Right ventricle myocardium inferior (tissue), 1 donor: Measurements from ENCODE around the gene SHC4. TPM values are rescaled to one million over a fixed set of nuclear protein-coding genes. Genes with fewer than 3 reads are reported as not detected.
"Not testable (repeated sequence)": the region's sequence is repeated elsewhere in the genome, so short reads cannot be mapped to it uniquely, and the experiment has no call there.

Experiments
- ATAC-seq: fragments of 200-7000 bp; cut with Tn5 transposase; one replicate; pipeline ENCODE4 v1.9.1; 2020; ENCODE audit warnings: mild to moderate bottlenecking, moderate library complexity
- DNase-seq: peaks from one replicate; pipeline ENCODE4 v3.0.0; 2021; ENCODE audit errors: missing footprints
- intact Hi-C: fragments of 100-400 bp; cut with DNase I; formaldehyde crosslinking; loops from one replicate; pipeline ENCODE4 v1.11.0; 2022
- total RNA-seq: library from RNA; stranded (reverse); fragmentation: NEBNext Ultra II Directional; extraction: Animal tissue kit (Norgen Biotek cat#: 25700); gene quantifications from one replicate; pipeline ENCODE4 v1.2.1, GENCODE V29; 2021
- donor health status: DM: no; HTN: yes; CAD: no; lungs with severe emphysema.

SHC4 gene
- total RNA-seq, 1 donor from 2014 or later, result 1.5 TPM

DNA sequence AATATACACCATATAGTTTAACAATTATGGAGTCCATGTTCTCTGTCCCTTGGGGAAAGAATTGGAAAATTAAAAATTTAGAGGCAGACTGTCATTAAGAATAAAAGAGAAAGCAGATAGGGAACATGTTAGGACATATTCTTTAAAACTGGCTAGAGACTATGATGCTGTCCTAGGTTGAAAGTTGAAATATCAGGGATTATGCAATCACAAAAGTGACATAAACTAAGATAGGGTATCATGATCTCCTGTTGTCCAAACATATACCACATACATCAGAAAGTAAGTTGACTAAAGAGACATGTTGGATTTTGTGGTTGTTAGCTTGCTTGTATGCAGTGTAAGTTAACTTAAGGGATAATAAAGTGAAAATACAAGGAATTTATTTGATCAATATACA lies 95.7 kb downstream of the SHC4 start:
- no peak for ATAC-seq
- DNase-seq, result no peak
- intact Hi-C loops, result no loop called here

- intact Hi-C loops, result no loop called here
- ATAC-seq (no peak), DNase-seq (no peak)
Measured at GRCh38 chr15:48866141-48866563, 97.6 kb downstream of the SHC4 start.

GRCh38 chr15:48865370-48866079 lies 98.2 kb downstream of the SHC4 start:
- intact Hi-C loops, result no loop called here
- DNase-seq, result no peak
- ATAC-seq, result no peak

DNA sequence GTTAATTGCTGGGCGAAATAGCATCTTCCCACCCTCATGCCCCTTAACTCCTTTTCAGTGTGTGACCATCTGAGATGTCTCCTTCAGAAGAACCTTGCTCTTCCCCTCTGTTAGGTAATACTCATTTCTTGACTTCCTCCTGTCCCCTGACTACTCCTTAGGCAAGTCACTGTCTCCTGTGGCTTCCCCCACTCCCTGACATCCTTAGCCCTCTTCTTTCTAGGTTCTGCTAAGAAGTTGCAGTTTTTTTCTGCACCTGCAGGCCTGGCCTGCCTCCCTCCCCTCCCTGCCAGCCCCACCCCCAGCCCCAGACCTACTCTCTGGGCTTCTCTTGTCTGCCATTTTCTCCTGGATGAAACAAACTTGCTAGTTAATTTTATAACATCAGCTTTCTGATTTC lies 101.0 kb downstream of the SHC4 start:
- DNase-seq (no peak), ATAC-seq (no peak)
- intact Hi-C loops, result loop anchor here (2.0 to 5.0 kb wide), 3 partner anchors 285 to 1282 kb away; partner anchors contain the start of gene FGF7

DNA sequence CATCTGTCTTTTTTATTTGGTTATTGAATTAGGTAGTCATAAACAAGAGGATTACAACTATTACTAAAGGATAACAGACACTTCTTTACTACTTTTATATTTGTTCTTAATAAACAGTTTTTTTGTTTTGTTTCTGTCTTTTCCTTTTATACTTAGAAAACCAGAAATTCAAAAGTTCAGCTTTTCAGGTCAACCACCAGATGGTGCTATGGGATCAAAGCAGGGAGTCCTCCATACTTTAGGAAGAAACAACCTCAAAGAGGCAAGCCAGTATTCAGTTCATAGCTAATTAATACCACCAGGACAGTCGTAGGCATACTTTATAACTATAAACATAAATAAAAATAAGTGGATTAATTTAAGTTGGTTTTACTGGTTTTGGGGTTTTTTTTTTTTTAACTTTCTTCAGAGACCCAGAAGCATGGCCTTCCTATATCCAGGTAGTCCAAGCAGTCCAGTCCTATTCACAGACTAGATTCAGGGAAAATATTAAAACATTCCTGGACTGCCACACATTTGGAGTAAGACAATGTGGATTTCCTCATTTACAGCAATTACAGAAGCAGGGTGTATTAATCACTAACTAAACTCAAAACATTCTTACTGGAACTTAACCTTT lies 101.8 kb downstream of the SHC4 start:
- intact Hi-C loops, result loop anchor here (2.0 to 5.0 kb wide), 3 partner anchors 285 to 1283 kb away; partner anchors contain the start of gene FGF7
- ATAC-seq (peak; percentile 68), DNase-seq (no peak)

- intact Hi-C loops, result loop anchor here (5.0 kb wide), 1 partner anchor 502 kb away; no protein-coding TSS in a partner anchor
Measured at GRCh38 chr15:48859426-48859825, 104.3 kb downstream of the SHC4 start.

GRCh38 chr15:48858401-48858800 lies 105.3 kb downstream of the SHC4 start:
- DNase-seq (no peak), ATAC-seq (no peak)
- intact Hi-C loops, result loop anchor here (5.0 kb wide), 1 partner anchor 501 kb away; no protein-coding TSS in a partner anchor

More at GRCh38 chr15:48859426-48859825, 104.3 kb downstream of the SHC4 start:
- DNase-seq (no peak), ATAC-seq (no peak)

GRCh38 chr15:48856942-48857341 lies 106.8 kb downstream of the SHC4 start:
- no peak for DNase-seq
- intact Hi-C loops, result loop anchor here (5.0 kb wide), 1 partner anchor 500 kb away; no protein-coding TSS in a partner anchor
- no peak for ATAC-seq

- DNase-seq (no peak), ATAC-seq (peak; percentile 91)
- intact Hi-C loops, result loop anchor here (5.0 kb wide), 1 partner anchor 498 kb away; no protein-coding TSS in a partner anchor
Measured at GRCh38 chr15:48855501-48856440, 107.9 kb downstream of the SHC4 start.

- intact Hi-C loops, DNase-seq, ATAC-seq: not testable (repeated sequence)
Measured at GRCh38 chr15:48854434-48854833, 109.3 kb downstream of the SHC4 start.

DNA sequence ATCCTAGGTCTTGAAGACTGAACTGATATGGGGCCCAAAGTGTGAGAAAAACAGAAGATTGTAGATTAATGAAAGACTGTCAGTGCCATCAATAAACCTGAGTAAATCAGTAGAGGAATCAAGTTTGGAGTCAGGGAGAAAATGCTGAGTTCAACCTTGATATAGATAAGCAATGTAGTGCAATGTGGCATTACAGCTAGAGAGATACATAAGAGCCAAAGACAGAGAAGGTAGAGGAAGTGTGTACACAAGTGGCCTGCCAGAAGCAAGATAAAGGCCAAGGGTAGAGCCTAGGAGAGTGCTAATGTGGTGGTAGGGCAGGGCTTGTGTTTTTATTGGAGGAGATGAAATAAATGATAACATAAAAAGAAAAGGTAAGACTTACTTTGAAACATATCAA lies 111.8 kb downstream of the SHC4 start:
- no peak for DNase-seq
- intact Hi-C loops, result no loop called here
- no peak for ATAC-seq

DNA sequence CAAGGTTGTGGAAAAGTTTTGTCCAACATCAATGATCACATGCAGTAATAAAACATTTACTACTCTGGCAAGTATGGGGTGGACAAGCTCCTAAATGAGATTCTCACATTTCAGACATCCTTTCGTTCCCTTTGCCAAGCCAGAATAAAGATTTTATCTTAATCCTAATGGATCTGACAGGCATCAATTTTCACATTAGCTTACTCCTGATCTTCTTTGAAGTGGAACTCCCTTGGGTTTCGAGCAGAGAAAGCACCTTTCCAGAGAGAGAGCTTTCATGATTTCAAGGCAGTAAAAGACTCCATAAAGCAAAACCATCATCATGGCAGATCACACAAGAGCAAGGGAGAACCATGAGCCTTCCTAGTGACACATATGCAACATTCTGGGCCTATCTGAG lies 113.1 kb downstream of the SHC4 start:
- intact Hi-C loops, result no loop called here
- DNase-seq, result no peak
- ATAC-seq, result no peak

DNA sequence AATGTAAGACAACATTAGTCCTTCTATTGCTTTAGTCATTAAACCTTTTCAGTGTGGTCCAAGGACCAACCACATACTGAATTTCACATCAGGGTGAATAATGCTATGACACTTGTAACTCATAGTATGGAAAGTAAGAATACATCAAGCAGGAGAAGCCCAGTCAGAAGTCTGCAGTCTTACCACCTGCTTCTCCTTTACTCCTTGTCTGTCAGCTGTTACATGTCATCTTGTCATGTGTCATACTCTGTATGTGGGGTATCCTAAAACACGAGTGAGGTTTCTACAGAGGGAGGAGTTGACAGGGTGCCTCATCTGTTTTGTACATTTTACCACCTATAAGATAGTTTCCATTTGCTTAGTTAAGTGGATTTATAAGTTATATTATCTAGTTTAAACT lies 118.6 kb downstream of the SHC4 start:
- DNase-seq (no peak), ATAC-seq (no peak)
- intact Hi-C loops, result no loop called here

DNA sequence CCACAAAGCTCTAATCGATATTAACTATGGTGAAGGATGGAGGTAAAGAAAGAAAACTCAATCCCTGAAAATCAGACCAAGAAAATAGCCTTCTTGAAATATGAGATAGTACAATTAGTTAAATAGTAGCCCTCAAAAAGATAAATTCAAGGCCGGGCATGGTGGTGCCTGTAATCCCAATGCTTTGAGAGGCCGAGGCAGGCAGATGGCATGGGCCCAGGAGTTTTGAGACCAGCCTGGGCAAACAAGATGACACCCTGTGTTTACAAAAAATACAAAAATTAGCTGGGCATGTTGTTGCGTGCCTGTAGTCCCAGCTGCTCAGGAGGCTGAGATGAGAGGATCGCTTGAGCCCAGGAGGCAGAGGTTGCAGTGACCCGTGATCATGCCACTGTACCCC lies 121.2 kb downstream of the SHC4 start:
- DNase-seq (no peak), ATAC-seq (no peak)
- intact Hi-C loops, result no loop called here

DNA sequence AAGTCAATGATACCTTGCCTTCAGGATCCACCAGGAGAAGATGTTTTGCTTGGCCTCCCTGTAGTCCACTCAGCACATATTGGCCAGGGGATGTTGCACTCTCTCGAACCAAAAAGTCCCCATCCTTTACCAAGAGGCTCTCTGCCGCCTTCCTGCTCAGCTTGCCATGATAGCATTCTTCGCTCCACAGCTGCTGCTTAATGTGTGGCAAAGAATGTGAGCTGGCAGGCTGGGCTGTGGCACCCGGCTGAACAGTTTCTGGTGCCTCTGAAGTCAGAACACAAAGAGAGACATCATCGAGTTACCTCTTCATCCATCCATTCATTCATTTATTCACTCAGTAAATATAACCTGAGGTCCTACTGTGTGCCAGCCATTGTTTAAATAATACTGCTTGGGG lies 129.0 kb downstream of the SHC4 start:
- no peak for DNase-seq
- intact Hi-C loops, result no loop called here
- no peak for ATAC-seq

GRCh38 chr15:48833526-48834239 lies 130.0 kb downstream of the SHC4 start:
- no peak for ATAC-seq
- no peak for DNase-seq
- intact Hi-C loops, result no loop called here

DNA sequence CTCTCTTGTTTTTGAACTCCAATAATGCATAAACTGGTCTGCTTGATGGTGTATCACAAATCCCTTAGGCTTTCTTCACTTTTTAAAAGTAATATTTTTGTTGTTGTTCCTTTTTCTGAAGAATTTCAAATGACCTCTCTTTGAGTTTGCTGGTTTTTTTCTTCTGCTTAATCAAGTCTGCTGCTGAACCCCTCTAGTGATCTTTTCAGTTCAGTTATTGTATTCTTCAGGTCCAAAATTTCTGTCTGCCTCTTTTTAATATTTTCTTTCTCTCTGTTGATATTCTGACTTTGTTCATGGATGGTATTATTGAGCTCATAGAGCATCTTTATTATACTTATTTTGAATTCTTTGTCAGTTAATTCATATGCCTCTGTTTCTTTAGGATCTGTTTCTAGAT lies 131.1 kb downstream of the SHC4 start:
- intact Hi-C loops, result no loop called here
- ATAC-seq (no peak), DNase-seq (no peak)

GRCh38 chr15:48828906-48829305 lies 134.8 kb downstream of the SHC4 start:
- DNase-seq (no peak), ATAC-seq (no peak)
- intact Hi-C loops, result no loop called here

DNA sequence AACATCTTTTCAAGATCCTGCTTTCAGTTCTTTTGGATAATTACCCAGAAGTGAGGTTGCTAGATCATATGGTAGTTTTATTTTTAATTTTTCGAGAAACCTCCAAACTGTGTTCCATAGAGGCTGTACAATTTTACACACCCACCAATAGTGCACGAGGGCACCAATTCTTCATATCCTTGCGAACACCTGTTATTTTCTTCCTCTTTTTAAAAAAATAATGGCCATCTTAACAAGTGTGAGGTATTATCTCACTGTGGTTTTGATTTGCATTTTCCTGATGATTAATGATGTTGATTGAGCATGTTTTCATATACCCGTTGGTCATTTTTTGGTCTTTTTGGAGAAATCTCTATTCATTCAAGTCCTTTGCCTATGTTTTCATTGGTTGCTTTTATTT lies 135.2 kb downstream of the SHC4 start:
- intact Hi-C loops, result no loop called here
- no peak for DNase-seq
- no peak for ATAC-seq
